Osteoblast (primary cell): Measurements from ENCODE around the gene RP2. TPM values are rescaled to one million over a fixed set of nuclear protein-coding genes. Genes with fewer than 3 reads are reported as not detected.

Source experiments
- DNase-seq: peaks from one replicate; pipeline ENCODE4 v3.0.0; 2011; ENCODE audit warnings: low spot score, mixed read lengths; ENCODE audit not compliant: insufficient read length; ENCODE audit errors: missing footprints
- H2AFZ ChIP-seq: 2 replicates; pipeline ENCODE4 v1.6.0; 2011; ENCODE audit warnings: mild to moderate bottlenecking, low read length
- H3K27ac ChIP-seq: 2 replicates; pipeline ENCODE4 v1.5.1; 2011; ENCODE audit warnings: mild to moderate bottlenecking, low read depth, low read length, moderate library complexity
- H3K27me3 ChIP-seq: 2 replicates; pipeline ENCODE4 v1.6.0; 2012; ENCODE audit warnings: mild to moderate bottlenecking, control low read depth, inconsistent platforms, low read length, moderate library complexity; ENCODE audit not compliant: insufficient read depth
- H3K36me3 ChIP-seq: 2 replicates; pipeline ENCODE4 v1.5.1; 2011; ENCODE audit warnings: mild to moderate bottlenecking, low read length, control low read depth, moderate library complexity; ENCODE audit not compliant: insufficient read depth
- H3K4me1 ChIP-seq: 2 replicates; pipeline ENCODE4 v1.5.1; 2011; ENCODE audit warnings: mild to moderate bottlenecking, low read length, control low read depth, moderate library complexity; ENCODE audit not compliant: insufficient read depth
- H3K4me2 ChIP-seq: 2 replicates; pipeline ENCODE4 v1.6.0; 2011; ENCODE audit warnings: mild to moderate bottlenecking, low read length; ENCODE audit not compliant: insufficient read depth
- H3K4me3 ChIP-seq: fragments of 200-600 bp; sonication (generic); 3 replicates; pipeline ENCODE4 v1.5.1; 2012; ENCODE audit warnings: mild to moderate bottlenecking, low read length, inconsistent platforms; ENCODE audit not compliant: insufficient read depth
- H3K79me2 ChIP-seq: 2 replicates; pipeline ENCODE4 v1.6.0; 2012; ENCODE audit warnings: mild to moderate bottlenecking, low read length, control low read depth, inconsistent platforms; ENCODE audit not compliant: insufficient read depth
- H3K9me3 ChIP-seq: 2 replicates; pipeline ENCODE4 v1.5.1; 2011; ENCODE audit warnings: low read depth, low read length, control low read depth
- H4K20me1 ChIP-seq: 2 replicates; pipeline ENCODE4 v1.6.0; 2012; ENCODE audit warnings: mild to moderate bottlenecking, low read length, control low read depth; ENCODE audit not compliant: insufficient read depth
- total RNA-seq: library from RNA; depleted of rRNA; stranded (reverse); fragments of >200 nt; gene quantifications from 2 replicates; pipeline ENCODE4 v1.2.3, GENCODE V29; 2012
- TF ChIP-seq, protein P1 (sequence below): IDR thresholded peaks from 2 replicates; pipeline ENCODE4 v1.5.1; 2011; ENCODE audit warnings: mild to moderate bottlenecking, low read depth, low read length, moderate library complexity; ENCODE audit errors: extremely low read depth

Gene RP2
- total RNA-seq, 1 donor: 19.5 TPM

DNA sequence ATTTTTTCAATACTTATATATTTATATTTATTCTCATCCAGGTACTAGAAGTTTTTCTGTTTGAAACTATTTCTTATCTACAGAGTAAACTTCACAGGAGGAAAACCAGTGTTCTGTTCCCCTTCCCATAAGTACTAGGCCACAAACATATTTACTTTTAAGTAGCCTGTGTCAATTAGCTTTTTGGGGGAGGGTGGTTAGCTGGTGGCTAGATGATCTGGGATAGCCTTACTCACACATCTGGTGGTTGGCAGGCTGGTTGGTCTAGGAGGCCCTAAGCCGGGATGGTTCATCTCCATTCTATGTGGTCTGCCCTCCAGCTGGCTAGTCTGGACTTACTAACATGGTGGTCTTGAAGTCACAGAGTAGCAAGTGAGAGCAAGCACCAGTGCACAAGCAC lies 81.6 kb downstream of the RP2 start:
- no peaks in the 10 kb centered on the region for H4K20me1 ChIP-seq
- H3K9me3 ChIP-seq: no peaks in the 10 kb centered on the region
- no peaks in the 10 kb centered on the region for H3K36me3 ChIP-seq
- peaks cover 41% of the 10 kb centered on the region for H3K79me2 ChIP-seq
- no peak overlapping the region for H3K27ac ChIP-seq
- TF ChIP-seq, protein P1, sequence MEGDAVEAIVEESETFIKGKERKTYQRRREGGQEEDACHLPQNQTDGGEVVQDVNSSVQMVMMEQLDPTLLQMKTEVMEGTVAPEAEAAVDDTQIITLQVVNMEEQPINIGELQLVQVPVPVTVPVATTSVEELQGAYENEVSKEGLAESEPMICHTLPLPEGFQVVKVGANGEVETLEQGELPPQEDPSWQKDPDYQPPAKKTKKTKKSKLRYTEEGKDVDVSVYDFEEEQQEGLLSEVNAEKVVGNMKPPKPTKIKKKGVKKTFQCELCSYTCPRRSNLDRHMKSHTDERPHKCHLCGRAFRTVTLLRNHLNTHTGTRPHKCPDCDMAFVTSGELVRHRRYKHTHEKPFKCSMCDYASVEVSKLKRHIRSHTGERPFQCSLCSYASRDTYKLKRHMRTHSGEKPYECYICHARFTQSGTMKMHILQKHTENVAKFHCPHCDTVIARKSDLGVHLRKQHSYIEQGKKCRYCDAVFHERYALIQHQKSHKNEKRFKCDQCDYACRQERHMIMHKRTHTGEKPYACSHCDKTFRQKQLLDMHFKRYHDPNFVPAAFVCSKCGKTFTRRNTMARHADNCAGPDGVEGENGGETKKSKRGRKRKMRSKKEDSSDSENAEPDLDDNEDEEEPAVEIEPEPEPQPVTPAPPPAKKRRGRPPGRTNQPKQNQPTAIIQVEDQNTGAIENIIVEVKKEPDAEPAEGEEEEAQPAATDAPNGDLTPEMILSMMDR: no peak
- H3K4me3 ChIP-seq: no peak overlapping the region
- DNase-seq: no peak
- peaks cover 4% of the 10 kb centered on the region for H3K27me3 ChIP-seq
- no peak overlapping the region for H3K4me2 ChIP-seq
- no peaks in the 10 kb centered on the region for H3K4me1 ChIP-seq
- no peak overlapping the region for H2AFZ ChIP-seq

GRCh38 chrX:46920235-46920634 lies 83.4 kb downstream of the RP2 start:
- Histone ChIP-seq H3K36me3 (no peaks in the 10 kb centered on the region), H3K4me1 (no peaks in the 10 kb centered on the region), H2AFZ (no peak overlapping the region), H3K27me3 (peaks cover 4% of the 10 kb centered on the region), H4K20me1 (peaks cover 2% of the 10 kb centered on the region), H3K4me3 (no peak overlapping the region), H3K4me2 (no peak overlapping the region), H3K9me3 (no peaks in the 10 kb centered on the region), H3K27ac (no peak overlapping the region), H3K79me2 (peaks cover 31% of the 10 kb centered on the region)
- TF ChIP-seq, protein P1: no peak
- no peak for DNase-seq

GRCh38 chrX:46922611-46923010 lies 85.8 kb downstream of the RP2 start:
- Histone ChIP-seq H4K20me1 (peaks cover 2% of the 10 kb centered on the region), H2AFZ (no peak overlapping the region), H3K36me3 (no peaks in the 10 kb centered on the region), H3K79me2 (peaks cover 23% of the 10 kb centered on the region), H3K4me2 (no peak overlapping the region), H3K27me3 (no peaks in the 10 kb centered on the region), H3K27ac (no peak overlapping the region), H3K4me3 (no peak overlapping the region), H3K9me3 (no peaks in the 10 kb centered on the region), H3K4me1 (no peaks in the 10 kb centered on the region)
- TF ChIP-seq, protein P1: no peak
- no peak for DNase-seq

DNA sequence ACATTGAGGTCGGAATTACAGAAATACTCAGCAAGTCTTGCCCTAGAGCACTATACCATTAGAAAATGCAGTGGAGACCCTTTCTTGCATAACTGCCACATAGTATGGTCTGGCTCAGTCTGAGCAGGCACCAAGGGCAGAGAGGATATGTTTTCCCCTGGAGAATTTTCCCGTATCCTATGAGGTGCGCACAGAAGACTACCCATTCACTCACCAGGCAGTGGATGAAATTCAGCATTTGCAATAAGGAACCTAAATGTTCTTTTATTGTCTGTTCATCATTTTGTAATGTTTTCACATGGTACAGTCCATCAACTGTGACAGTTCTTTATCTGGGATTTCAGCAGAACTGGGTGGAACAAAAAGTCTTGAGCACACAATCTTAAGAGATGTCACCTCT lies 90.9 kb downstream of the RP2 start:
- Histone ChIP-seq H3K4me2 (no peak overlapping the region), H3K4me1 (peaks cover 7% of the 10 kb centered on the region), H3K4me3 (no peak overlapping the region), H3K36me3 (no peaks in the 10 kb centered on the region), H3K27me3 (no peaks in the 10 kb centered on the region), H3K27ac (no peak overlapping the region), H3K9me3 (no peaks in the 10 kb centered on the region), H4K20me1 (peaks cover 2% of the 10 kb centered on the region), H3K79me2 (peaks cover 2% of the 10 kb centered on the region), H2AFZ (no peak overlapping the region)
- TF ChIP-seq, protein P1: no peak
- DNase-seq: no peak
